Activated effector memory CD4-positive, alpha-beta T cell treated with Interleukin-2 at 50 U/mL for 16 hours (primary cell): Measurements from ENCODE around the gene PTPRN2.
"Not testable (repeated sequence)": the region's sequence is repeated elsewhere in the genome, so short reads cannot be mapped to it uniquely, and the experiment has no call there.

ENCODE experiments used
- DNase-seq: peaks from one replicate; pipeline ENCODE4 v3.0.0-alpha.2; 2020

Gene PTPRN2

DNA sequence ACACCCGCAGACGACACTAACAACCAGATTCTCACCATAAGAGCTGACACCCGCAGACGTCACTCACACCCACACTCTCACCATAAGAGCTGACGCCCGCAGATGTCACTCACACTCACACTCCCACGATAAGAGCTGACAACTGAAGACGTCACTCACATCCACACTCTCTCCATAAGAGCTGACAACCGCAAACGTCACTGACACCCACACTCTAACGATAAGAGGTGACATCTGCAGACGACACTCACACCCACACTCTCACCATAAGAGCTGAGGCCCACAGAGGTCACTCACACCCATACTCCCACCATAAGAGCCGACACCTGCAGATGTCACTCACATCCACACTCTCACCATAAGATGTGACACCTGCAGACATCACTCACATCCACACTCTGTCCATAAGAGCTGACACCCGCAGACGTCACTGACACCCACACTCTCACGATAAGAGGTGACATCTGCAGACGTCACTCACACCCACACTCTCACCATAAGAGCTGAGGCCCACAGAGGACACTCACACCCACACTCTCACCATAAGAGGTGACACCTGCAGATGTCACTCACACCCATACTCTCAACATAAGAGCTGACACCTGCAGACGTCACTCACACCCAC is 255.7 kb downstream of the PTPRN2 start:
- DNase-seq: not testable (repeated sequence)

DNA sequence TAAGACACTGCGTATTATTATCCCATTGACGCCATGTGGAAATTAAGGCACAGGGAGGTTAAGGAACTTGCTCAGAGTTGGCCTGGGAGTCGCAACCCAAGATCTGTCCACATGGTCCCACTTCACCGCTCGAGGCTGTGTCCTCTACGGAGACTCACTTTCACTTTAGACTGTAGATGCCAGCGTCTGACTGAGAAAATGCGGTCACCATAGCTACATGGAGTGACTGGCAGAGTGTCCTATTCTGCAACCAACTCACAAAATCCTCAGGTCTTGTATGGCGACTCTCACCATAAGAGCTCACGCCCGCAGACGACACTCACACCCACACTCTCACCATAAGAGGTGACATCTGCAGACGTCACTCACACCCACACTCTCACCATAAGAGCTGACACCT is 257.9 kb downstream of the PTPRN2 start:
- DNase-seq: no peak

DNA sequence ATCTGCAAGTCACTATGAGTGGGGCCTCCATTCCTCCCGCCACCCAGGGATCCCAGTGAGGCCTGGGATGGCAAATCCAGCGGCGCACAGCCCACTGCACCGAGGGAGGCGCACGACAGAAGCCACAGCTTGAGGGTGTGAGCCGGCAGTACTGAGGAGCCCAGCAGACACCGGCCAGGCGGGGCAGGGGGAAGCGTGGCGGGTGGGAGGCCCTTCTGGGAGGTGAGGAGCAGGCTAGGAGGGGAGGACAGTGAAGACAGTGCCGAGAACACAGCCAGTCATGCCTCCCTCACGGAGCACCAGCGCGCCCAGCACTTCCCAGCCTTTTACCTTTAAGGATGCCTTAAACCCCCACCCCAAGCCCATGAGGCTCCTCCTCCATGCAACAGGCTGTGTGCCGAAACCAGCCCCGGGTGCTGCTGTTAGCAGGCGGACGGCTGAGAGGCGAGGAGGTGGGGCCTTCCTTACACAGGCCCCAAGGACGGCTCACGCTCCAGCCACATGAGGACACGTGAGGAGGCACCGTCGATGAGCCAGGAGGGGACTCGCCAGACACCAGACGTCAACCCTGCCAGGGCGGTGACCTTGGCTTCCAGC is 258.5 kb downstream of the PTPRN2 start:
- DNase-seq: no peak

DNA sequence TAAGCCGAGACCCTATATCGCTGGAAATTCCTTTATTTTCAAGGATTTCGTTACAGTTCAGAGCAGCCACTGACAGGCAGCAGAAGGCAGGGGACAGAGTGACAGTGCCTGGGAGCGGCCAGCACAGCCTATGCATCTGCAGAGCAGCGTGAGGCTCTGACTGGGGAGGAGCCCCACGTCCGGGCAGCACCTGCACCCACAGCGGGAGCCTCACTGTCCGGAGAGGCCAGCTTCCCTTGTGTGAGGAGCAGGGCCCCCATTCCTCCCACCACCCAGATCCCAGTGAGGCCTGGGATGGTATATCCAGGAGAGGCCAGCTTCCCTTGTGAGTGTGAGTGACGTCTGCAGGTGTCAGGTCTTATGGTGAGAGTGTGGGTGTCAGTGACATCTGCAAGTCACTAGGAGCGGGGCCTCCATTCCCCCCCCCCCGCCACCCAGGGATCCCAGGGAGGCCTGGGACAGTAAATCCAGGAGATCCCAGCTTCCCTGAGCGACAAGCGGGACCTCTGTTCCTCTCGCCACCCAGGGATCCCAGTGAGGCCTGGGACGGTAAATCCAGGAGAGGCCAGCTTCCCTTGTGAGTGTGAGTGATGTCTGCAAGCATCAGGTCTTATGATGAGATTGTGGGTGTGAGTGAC is 259.1 kb downstream of the PTPRN2 start:
- no peak for DNase-seq

DNA sequence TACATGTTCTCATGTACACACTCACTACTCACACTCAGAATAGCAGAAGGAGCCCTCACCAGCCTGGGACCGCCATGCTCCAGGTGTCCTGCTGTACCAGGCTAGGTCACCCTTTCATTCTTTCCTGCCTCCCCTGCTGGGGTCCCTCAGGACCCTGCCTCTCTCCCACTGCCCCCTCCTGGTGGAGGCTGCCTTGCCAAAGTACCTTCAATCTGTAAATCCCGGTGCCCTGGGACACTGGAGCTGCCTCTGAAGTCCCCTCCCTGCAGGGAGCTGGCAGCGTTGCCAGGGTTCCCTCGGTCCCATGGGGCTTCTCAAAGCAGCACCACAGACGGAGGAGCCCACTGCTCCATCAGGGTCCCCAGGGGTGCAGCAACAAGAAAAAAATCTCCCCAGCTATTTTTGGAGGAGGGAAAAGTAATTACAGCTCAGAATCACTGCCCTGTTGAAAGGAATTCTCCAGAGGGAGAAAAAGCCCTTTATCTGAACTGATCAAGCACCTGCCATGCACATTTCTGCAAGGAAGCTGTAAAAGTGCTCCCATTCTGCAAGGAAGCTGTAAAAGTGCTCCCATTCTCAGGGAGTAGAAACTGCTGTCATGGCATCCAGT is 259.9 kb downstream of the PTPRN2 start:
- DNase-seq: no peak

DNA sequence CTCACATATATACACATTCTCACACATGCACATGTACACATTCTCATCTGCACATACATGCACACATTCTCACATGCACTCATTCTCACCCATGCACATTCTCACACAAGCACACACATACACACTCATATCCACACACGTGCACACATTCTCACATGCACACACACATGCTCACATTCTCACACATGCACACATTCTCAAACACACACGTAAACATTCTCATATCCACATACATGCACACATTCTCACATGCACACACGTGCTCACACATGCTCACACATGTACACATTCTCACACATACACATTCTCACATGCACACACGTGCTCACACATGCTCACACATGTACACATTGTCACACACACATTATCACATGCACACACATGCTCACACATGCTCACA is 260.6 kb downstream of the PTPRN2 start:
- no peak for DNase-seq

DNA sequence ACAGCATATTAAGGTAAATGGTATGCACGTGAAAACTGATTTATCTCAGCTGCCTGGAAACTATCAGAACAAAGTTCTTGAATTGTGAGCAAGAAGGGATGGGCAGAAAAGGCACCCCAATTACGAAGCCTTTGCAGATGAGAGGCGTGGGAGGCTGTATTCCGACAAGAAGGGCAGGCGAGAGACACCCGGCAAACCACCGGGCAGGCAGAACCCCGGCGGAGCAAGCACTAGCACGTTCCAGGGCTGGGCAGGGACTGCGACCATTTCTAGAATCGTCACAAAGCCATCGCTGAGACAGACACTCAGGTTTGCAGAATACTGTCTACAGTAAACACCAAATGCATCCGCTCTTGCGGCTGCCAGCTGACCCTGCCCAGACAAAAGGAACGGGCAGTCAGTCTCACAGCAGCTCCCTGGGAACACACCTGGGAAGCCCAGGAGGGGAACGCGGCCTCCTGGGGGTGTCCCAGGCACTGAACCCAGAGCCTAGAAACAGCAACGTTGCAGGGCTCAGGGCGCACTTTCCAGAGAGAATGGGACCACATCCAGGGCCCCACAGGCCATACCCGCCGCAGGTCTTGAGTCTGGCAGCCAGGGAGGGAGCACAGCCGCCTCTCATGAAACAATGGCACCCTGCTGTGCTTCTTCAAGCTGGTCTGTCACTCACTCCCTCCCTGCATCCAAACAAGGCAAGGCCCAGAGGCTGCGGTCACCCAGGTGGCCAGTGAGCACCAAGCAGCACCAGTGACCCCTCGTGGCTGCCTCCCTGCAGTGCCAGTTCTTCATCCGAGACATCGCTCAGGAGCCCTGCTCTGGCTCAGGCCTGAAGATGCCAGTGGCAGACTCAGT is 261.9 kb downstream of the PTPRN2 start:
- no peak for DNase-seq

DNA sequence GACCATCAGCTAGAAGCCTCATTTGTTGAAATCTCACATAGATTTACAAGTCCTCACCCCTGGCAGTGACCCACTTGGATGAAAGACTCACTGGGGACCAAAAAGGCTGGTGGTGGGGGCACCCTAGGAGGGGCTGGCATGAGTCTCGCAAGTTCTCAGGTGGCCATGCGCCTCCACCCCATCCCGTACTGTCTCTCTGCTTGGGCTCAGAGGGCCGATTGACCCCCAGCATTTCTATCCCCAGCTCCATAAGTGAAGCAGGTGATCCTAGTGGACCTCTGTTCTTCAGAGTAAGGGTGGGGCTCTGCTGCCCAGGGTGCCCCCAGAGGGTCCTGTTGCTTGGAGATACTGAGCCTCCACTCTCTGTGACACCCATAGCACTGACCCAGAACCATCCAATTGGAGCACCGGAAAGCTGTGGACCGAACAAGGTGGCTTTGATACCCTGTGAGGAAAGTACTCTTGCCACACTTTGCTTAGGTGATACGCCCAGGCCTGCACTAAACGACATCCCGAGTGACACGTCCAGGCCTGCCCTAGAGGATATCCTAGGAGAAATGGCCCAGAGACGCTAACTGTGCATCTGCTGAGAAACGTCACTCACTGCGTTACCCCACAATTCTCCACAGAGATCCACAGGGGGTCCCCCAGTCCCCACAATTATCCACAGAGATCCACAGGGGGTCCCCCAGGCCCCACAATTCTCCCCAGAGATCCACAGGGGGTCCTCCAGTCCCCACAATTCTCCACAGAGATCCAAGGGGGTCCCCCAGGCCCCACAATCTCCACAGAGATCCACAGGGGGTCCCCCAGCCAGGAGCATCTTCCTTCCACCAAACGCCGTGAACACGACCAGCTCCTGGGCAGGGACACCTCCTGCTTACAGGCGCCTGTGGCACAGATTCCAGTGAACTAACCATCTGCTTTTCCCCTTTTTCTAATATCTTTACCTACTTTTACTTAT is 262.9 kb downstream of the PTPRN2 start:
- no peak for DNase-seq

DNA sequence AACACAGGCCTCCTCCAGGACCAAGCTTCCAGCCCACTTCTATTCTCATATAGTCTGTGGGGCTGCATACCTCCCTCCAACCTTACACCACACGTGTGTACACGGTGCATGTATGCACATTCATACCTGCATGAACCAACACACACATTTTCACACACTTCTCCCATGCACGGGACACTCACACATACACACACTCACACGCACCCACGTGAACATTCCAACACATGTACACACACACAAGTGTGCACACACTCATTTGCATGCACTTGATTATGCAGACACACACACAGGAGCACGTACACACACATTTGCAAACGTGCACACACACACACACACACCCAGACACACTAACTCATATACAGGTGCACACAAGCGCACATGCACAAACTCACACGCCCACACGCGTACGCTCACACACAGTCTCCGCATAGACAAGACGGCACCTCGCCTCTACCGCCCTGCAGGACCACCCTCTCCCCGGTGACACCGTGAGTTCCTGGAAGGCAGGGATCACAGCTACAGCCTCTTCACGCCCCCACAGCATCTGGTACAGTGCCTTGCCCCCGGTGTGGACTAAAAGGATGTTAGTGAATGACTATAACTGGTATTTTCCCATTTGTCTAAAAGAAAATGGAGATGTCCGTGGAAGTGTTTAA is 263.8 kb downstream of the PTPRN2 start:
- no peak for DNase-seq

DNA sequence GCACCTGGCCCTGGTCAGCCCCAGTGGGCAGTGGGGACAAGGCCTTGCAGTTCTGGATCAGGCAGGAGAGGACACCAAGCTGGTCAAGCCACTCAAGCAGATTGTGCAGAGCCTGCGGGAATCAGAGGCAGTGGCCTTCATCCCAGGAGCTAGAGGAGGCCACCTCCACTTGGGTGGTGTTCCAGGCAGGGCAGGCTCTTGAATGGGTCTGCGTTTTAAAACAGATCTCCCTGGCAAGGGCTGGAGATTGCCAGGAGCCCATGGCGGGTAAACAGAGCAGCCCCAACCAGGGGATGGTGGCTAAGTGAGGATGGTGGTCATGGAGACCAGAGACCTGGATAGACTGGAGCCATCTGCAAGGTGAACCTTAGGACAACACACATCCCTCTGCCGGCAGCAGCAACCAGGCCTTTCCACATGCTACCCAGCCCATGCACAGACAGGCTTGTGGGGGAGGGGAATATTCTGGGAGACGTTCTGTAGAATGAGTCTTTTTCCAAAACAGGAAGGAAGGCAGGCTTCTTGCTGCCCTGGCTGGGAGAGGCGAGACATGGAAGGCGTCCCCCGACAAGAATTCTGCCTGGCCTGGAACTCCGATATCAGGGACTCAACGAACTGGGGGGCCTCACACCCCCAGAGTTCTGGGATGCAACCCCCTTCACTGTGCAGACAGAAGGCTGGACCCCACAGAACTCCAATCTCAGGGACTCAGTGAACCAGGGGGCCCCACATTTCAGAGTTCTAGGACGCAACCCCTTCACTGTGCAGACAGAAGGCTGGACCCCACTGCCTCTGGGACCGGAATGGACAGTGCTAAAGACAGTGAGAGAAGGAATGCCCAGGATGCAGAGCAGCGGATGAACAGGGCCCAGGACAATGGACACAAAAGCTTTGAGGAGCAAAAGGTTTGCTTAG is 264.8 kb downstream of the PTPRN2 start:
- DNase-seq: no peak

DNA sequence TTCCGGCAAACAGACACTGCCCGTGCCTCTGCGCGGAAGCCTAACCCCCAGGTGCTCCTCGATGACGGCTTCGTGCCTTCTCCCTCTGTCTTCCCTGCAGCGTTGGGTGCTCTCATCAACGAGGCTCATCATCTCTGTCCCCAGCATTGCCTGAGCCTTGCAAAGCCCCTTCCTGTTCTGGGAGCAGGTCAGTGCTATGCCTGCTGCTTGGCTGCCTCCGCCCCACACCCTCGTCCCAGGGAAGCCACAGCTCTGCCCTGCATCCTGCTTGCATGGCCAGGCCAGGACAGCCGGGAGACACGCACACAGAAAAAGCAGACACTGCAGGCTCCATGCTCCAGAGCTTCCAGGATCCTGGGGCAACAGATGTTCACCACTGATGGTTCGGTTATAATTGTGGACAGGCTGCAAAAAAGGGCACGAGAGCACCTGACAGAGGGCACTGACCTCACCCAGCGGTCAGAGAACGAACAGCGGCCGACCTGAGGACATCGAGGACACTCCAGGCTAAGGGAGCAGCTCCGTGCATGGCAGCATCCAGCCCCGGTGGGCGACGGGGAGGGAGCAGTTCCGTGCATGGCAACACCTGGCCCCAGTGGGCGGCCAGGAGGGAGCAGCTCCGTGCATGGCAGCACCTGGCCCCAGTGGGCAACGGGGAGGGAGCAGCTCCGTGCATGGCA is 265.5 kb downstream of the PTPRN2 start:
- DNase-seq: no peak

DNA sequence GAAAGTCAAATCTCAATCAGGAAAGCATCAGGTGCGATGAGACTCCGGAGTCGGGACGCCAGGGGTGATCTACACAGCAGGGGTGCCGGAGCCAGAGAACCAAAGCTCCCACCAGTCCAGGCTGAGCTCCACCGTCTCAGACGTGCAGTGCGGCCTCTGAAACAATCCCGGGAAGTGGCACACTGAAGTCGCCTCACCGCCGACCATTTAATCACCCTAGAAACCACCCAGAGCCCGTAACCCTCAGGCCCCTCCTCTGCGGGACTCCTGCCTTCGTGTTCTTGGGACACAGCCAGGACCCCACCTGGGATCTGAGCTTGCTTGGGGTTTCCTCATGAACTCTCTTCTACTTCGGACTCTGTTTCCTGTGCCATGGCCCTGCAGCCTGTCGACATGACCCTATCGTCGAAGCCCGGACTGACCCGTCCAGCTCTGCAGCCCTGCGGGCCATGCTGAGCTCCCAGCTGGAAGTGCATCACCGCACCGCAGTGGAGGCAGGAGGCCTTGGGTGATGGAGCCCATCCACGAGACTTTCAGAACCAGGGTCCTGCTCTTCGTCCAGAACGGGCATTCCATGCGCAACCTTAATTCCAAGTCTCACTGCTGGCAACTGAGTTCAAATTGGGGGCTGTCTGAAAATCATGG is 266.4 kb downstream of the PTPRN2 start:
- no peak for DNase-seq

DNA sequence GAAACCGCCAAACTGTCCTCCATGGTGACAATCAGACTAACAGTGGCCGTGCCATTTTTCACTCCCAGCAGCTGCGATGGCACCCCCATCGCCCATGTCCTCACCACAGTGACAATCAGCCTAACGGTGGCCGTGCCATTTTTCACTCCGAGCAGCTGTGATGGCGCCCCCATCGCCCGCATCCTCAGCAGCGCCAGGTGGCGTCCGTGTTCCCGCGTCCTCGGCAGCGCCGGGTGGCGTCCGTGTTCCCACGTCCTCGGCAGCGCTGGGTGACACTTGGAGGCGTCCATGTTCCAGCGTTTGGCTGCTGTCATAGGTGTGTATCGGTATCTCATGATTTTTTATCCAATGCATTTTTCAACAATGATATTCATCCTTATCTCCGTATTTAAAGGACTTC is 267.3 kb downstream of the PTPRN2 start:
- no peak for DNase-seq

DNA sequence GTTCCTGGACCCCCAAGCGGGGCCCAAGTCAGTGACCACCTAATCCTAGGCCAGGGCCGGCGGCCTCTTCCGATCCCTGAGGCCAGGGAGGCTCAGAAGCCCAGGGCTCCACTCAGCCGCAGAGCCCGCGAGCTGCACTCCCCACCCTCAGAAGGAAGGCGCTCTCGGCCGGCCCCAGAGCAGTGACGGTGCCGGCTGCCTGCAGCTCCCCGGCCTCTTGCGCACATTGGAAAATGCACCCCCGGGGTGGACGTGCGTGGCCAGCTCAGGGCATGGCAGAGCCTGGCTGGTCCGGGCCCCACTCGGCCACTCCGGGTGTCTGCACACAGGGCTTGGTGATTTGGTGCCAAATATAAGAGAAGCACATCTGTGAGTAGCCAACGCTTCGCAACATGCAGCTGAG is 269.1 kb downstream of the PTPRN2 start:
- DNase-seq: no peak

DNA sequence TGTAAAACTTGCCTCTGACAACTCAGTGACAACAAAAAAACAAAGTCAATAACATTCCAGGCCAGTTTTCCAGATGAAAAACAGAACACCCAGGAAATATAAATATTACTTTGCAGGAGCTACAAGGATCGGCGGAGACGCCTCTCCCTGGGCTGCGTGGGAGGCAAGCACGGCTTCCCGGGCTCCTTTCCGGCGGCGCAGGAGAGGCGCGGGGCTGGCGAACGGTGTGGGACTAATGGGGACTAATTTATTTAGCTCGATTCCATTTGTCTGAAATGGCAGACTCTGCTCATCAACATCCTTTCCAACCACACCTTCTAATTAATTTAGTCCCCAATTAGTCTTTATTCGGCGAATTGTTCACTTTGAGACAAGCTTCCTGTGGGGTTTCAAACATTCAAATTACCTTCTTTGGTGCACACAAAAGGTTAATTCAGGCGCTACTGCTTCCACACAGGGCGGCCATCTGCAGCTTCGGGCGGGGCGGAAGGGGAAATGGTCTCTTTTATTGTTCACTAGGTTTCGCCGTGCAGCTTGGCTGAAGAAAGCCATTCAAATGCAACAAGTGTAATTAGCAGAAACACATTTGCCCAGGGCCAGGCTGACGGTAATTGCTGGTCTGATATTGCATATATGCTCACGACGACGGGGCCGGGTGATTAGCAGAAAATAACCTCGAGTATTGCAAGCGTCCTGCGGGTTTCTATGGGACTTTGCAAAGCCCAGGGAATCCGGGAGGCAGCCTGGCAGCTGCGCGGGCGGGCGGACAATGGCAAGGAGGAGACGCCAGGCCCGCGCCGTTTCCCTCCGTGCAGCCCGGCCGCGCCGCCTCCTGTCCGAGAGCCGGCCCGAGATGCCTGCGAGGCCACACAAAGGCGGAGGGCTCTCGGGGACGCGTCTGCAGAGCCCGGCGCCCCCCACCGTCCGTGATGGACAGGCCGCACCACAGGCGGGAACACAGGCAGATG is 270.1 kb downstream of the PTPRN2 start:
- no peak for DNase-seq

DNA sequence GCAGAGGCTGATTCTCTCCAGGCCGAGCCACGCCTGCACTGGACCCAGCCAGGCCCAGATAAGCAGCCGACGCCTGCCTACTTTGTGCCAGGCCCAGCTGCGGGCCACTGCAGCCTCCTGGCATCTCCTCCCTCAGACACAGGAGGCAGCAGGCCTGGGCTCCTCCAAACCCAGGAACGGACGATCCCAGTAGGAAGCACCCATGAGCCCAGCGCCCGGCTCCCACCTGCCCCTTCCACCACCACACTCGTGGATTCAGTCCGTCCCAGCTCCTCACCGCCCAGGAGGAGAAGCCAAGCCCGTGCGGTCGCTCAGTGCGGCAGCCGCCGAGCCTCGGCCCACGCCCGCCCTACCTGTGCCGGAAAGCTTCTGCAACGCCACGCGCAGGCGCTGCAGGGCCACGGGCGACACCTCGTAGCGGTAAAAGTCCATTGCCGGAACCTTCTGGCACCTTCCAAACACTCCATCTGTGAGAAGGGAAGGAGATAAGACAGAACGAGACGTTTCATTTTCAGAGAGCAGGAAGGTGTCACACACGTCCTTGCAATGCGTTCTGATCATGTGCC is 271.1 kb downstream of the PTPRN2 start:
- DNase-seq: no peak

DNA sequence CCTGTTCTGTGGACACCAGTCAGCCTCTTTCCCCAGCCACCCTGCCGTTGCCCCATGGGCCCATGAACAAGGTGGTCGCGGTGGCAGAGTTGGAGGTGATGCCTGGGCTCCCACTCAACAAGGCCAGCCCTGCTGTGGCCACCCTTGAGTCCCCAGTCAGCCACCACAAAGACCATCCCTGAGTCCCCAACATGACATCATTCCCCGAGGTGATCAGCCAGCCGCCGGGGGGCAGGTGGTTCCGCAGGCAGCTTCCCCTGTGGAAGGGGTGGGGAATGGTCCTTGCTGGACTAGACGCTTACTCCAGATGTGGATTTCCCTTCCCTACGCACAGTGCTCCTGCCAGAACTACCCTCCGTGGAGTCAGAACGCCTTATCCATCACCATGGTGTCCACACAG is 271.7 kb downstream of the PTPRN2 start:
- DNase-seq: no peak

DNA sequence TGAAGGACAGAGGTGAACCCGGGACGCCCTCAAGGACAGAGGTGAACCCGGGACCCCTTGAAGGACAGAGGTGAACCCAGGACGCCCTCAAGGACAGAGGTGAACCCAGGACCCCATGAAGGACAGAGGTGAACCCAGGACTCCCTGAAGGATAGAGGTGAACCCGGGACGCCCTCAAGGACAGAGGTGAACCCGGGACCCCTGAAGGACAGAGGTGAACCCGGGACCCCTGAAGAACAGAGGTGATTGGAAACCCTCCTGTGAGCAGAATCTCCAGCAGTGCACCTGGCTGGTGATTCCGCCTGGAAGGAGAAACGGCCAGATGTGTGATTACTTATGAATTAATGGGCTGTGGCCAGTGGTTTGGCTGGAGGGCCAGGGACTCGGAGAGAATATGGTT is 272.3 kb downstream of the PTPRN2 start:
- DNase-seq: no peak
